Measurements from ENCODE around the gene WRNIP1.

WRNIP1 gene

GRCh38 chr6:2744209-2744771, 20.9 kb upstream of the WRNIP1 start:
- Histone ChIP-seq H3K4me3 (ENCODE audit: low read depth, low read length) (no peak overlapping the region), H3K9me3 (no peaks in the 10 kb centered on the region), H3K27me3 (peaks cover 46% of the 10 kb centered on the region), H3K36me3 (no peaks in the 10 kb centered on the region), H3K4me1 (no peaks in the 10 kb centered on the region)
- TF ChIP-seq CTCF (IDR thresholded peaks at IDR 0.05; ENCODE audit: low read depth, low read length): peak; percentile 47
- no peak for DNase-seq

- no peak for DNase-seq
- Histone ChIP-seq H3K9me3 (no peaks in the 10 kb centered on the region), H3K4me1 (no peaks in the 10 kb centered on the region), H3K27me3 (peaks cover 51% of the 10 kb centered on the region), H3K36me3 (no peaks in the 10 kb centered on the region), H3K4me3 (ENCODE audit: low read depth, low read length) (no peak overlapping the region)
- no peak for TF ChIP-seq CTCF (IDR thresholded peaks at IDR 0.05; ENCODE audit: low read depth, low read length)
Observed at GRCh38 chr6:2744778-2745177, 20.4 kb upstream of the WRNIP1 start.

GRCh38 chr6:2745246-2745645, 19.9 kb upstream of the WRNIP1 start:
- TF ChIP-seq CTCF (IDR thresholded peaks at IDR 0.05; ENCODE audit: low read depth, low read length): no peak

GRCh38 chr6:2746557-2747061, 18.6 kb upstream of the WRNIP1 start:
- no peaks in the 10 kb centered on the region for H3K9me3 ChIP-seq
- TF ChIP-seq CTCF (IDR thresholded peaks at IDR 0.05; ENCODE audit: low read depth, low read length): no peak
- DNase-seq: no peak
- H3K27me3 ChIP-seq: peaks cover 64% of the 10 kb centered on the region
- H3K36me3 ChIP-seq: no peaks in the 10 kb centered on the region
- no peaks in the 10 kb centered on the region; the same call in 1 of the 2 replicates for H3K4me1 ChIP-seq
- H3K4me3 ChIP-seq (ENCODE audit: low read depth, low read length): no peak overlapping the region

More at GRCh38 chr6:2745246-2745645, 19.9 kb upstream of the WRNIP1 start:
- Histone ChIP-seq H3K4me3 (ENCODE audit: low read depth, low read length) (no peak overlapping the region), H3K4me1 (no peaks in the 10 kb centered on the region), H3K9me3 (no peaks in the 10 kb centered on the region), H3K27me3 (peaks cover 53% of the 10 kb centered on the region), H3K36me3 (no peaks in the 10 kb centered on the region)
- no peak for DNase-seq

GRCh38 chr6:2748183-2748582, 17.0 kb upstream of the WRNIP1 start:
- peaks cover 70% of the 10 kb centered on the region for H3K27me3 ChIP-seq
- H3K36me3 ChIP-seq: no peaks in the 10 kb centered on the region
- no peaks in the 10 kb centered on the region for H3K9me3 ChIP-seq
- H3K4me1 ChIP-seq: no peaks in the 10 kb centered on the region; the same call in none of the 2 replicates
- no peak for TF ChIP-seq CTCF (IDR thresholded peaks at IDR 0.05; ENCODE audit: low read depth, low read length)
- DNase-seq: peak; percentile 36
- no peak overlapping the region for H3K4me3 ChIP-seq (ENCODE audit: low read depth, low read length)

- TF ChIP-seq CTCF (IDR thresholded peaks at IDR 0.05; ENCODE audit: low read depth, low read length): peak; percentile 87
- DNase-seq: peak; percentile 65
- Histone ChIP-seq H3K4me1 (no peaks in the 10 kb centered on the region; the same call in none of the 2 replicates), H3K36me3 (no peaks in the 10 kb centered on the region), H3K27me3 (peaks cover 58% of the 10 kb centered on the region), H3K4me3 (ENCODE audit: low read depth, low read length) (no peak overlapping the region; the same call in 1 of the 2 replicates), H3K9me3 (no peaks in the 10 kb centered on the region)
Observed at GRCh38 chr6:2749969-2750600, 15.1 kb upstream of the WRNIP1 start.

Data from BE2C (cell line).